Glomerular visceral epithelial cell (primary cell): ENCODE measurements around the gene ADI1.
"Not testable (repeated sequence)": the region's sequence is repeated elsewhere in the genome, so short reads cannot be mapped to it uniquely, and the experiment has no call there.

Source experiments
- DNase-seq: peaks from one replicate; pipeline ENCODE4 v3.0.0-alpha.2; 2016; ENCODE audit errors: extremely low spot score

Gene ADI1

GRCh38 chr2:3529316-3530025 is 10.1 kb upstream of the ADI1 start:
- no peak for DNase-seq

- DNase-seq: no peak
These were observed 8.8 kb upstream of the ADI1 start for GRCh38 chr2:3527886-3528785.

- DNase-seq: no peak
These were observed 7.5 kb upstream of the ADI1 start for GRCh38 chr2:3526871-3527270.

- DNase-seq: peak; percentile 6
These were observed 4.3 kb upstream of the ADI1 start for GRCh38 chr2:3523551-3524041.

- no peak for DNase-seq
These were observed 3.7 kb upstream of the ADI1 start for GRCh38 chr2:3522961-3523421.

GRCh38 chr2:3520591-3520990 is 1.3 kb upstream of the ADI1 start:
- no peak for DNase-seq

- DNase-seq: peak; percentile 98
These were observed 656 bp downstream of the ADI1 start for GRCh38 chr2:3518496-3519254.

GRCh38 chr2:3517948-3518495 is 1.3 kb downstream of the ADI1 start:
- DNase-seq: no peak

- DNase-seq: no peak
These were observed 2.5 kb downstream of the ADI1 start for GRCh38 chr2:3516831-3517230.

- DNase-seq: not testable (repeated sequence)
These were observed 3.9 kb downstream of the ADI1 start for GRCh38 chr2:3515438-3515837.

GRCh38 chr2:3513026-3513810 is 6.1 kb downstream of the ADI1 start:
- no peak for DNase-seq

GRCh38 chr2:3512086-3512485 is 7.2 kb downstream of the ADI1 start:
- DNase-seq: no peak

GRCh38 chr2:3505771-3506170 is 13.6 kb downstream of the ADI1 start:
- DNase-seq: no peak

- DNase-seq: no peak
These were observed 14.6 kb downstream of the ADI1 start for GRCh38 chr2:3504741-3505140.

GRCh38 chr2:3503483-3503882 is 15.8 kb downstream of the ADI1 start:
- DNase-seq: no peak

- DNase-seq: no peak
These were observed 16.3 kb downstream of the ADI1 start for GRCh38 chr2:3503046-3503445.

- DNase-seq: no peak
These were observed 18.9 kb downstream of the ADI1 start for GRCh38 chr2:3500326-3500899.

GRCh38 chr2:3498783-3499394 is 20.4 kb downstream of the ADI1 start:
- no peak for DNase-seq

- DNase-seq: not testable (repeated sequence)
These were observed 22.6 kb downstream of the ADI1 start for GRCh38 chr2:3496708-3497080.

- DNase-seq: no peak
These were observed 24.2 kb downstream of the ADI1 start for GRCh38 chr2:3494984-3495666.
